ENCODE data around the gene DNAI4.
"Not testable (repeated sequence)": the region's sequence is repeated elsewhere in the genome, so short reads cannot be mapped to it uniquely, and the experiment has no call there.

DNAI4 gene, protein sequence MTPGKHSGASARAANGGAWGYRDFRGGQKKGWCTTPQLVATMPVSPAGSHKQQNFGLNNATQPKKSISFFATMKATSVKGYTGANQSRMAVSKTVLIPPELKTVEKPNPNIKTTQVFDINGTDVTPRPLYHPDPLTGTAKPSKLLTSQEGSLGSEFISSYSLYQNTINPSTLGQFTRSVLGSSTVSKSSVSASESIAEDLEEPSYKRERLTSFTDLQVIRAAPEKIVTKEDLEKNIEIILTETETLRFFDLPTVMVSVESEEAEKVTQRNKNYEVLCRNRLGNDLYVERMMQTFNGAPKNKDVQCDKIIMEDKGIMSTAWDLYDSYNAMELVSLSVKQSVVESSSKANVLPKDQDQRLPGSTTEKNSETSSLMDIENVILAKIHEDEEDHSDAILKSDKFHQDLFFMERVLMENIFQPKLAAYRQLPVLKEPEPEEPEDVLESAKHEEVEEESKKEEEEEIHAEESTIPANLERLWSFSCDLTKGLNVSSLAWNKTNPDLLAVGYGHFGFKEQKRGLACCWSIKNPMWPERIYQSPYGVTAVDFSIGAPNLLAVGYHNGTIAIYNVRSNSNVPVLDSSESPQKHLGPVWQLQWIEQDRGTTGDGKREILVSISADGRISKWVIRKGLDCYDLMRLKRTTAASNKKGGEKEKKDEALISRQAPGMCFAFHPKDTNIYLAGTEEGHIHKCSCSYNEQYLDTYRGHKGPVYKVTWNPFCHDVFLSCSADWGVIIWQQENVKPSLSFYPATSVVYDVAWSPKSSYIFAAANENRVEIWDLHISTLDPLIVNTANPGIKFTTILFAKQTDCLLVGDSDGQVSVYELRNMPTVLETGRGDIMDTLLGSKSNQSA

DNA sequence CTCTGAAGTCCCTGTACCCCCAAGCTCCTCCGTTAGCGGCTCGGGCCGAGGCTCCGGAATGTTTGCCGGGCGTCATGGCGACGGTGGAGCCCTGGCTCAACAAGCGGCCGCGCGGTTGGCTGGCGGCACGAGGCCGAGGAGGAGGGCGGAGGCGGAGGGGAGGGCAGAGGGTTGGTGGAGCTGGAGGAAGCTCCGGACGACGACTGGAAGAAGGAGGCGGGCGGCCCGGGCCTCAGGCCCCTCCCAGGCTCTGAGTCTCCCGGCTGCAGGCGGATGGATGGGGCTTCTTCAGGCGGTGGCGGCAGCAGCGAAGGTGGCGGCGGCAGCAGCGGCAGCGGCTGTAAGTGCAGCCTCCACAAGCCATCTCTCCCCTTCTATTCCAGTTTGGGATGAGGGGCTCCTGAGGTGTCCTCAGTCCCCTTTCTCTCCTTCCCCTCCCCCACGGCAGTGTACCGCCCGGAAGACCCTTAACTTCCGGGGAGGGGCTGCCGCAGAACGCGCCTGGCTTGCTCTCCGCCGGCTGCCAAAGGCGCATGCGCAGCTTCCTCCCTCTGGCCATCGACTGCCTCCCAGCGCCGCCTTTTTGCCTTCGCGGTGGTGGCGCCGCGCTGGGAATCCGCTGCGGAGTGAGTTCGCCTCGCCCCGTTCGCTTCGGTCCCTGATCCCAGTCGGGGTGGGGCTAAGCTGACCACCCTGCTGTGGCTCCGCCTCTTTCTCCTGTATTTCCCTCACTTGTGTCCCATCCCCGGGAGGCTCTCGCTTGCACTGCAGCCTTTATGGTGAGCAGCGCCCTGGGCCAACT is at the start of gene DNAI4, which contains the start of gene MIER1:
Gene DNAI4, minus strand, starts transcription at position 101 of the 802 bp plus-strand sequence. Its CDS starts 25 bp downstream, at position 76.
Gene MIER1, plus strand, starts transcription at position 235 of the 802 bp plus-strand sequence. Its CDS starts 39 bp downstream, at position 274.
- DNase-seq, result peak; percentile 98

DNA sequence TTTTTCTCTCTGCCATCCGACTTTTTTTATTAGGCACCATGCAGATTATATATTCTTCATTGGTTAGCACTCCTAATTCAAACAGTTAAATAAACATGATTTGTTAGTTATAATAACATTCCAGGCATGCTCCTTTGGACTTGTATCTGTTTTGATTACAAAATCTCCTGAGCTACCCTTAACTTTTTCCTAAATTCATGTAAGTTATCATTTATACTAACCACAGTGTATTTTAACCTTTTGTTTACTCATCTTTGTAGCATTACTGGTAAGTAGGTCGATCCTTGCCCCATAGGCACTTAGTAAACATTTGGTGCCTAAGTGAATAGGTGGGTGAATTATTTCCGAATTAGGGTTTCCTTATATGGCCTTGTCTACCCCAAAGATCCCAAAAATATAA is 43.9 kb upstream of the DNAI4 start:
- DNase-seq, result no peak

DNA sequence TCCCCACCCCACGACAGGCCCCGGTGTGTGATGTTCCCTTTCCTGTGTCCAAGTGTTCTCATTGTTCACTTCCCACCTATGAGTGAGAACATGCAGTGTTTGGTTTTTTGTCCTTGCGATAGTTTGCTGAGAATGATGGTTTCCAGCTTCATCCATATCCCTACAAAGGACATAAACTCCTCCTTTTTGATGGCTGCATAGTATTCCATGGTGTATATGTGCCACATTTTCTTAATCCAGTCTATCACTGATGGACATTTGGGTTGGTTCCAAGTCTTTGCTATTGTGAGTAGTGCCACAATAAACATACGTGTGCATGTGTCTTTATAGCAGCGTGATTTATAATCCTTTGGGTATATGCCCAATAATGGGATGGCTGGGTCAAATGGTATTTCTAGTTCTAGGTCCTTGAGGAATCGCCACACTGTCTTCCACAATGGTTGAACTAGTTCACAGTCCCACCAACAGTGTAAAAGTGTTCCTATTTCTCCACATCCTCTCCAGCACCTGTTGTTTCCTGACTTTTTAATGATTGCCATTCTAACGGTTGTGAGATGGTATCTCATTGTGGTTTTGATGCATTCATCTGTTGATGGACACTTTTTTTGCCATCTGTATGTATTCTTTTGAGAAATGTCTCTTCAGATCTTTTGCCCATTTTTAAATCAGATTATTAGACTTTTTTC is 41.7 kb upstream of the DNAI4 start:
- DNase-seq, result not testable (repeated sequence)

DNA sequence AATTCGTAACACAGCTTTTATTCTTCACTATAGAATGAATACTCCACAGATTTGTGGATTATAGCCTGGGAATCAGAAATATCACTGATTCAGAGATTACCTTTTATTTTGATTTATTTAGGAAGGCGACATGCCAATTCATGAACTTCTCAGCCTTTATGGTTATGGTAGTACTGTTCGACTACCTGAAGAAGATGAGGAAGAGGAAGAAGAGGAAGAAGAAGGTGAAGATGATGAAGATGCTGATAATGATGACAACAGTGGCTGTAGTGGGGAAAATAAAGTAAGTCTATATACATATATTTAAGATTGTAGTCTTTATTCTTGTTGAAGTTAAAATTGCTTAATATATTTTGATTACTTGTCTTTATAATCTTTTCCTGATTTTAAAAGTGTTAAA is 33.3 kb upstream of the DNAI4 start:
- DNase-seq, result no peak

DNA sequence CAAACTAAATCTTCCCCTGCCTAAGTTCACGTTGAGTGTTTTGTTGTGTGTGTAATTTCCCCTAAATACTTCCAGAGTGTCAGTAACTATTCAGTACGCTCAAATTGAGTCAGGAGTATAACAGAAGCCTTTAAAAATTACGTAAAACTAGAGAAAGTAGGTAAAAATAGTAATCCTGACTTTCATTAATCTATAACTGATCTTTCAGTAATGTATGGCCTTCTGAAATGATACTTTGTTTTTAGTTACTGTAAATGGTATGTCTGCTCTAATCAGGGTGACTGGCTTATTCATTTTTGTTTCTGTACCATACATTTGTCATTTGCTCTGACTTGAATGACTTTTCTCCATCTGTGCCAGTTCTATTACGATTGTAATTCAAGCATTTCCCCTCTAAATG is 29.6 kb upstream of the DNAI4 start:
- no peak for DNase-seq

DNA sequence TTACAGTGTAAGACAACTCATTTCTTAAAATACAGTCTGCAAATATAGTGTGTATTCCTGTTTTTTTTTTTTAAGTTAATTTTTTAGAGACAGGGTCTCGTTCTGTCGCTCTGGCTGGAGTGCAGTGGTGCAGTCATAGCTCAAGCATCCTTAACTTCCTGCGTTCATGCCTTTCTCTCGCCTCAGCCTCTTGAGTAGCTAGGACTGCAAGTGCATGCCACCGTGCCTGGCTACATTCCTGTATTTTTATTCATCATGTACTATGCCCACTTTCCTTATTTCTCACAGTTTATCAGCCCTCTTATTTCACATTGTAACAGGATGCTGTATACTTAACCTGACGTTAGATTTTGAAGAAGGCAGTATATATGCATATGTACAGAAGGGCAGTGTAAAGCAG is 26.9 kb upstream of the DNAI4 start:
- no peak for DNase-seq

DNA sequence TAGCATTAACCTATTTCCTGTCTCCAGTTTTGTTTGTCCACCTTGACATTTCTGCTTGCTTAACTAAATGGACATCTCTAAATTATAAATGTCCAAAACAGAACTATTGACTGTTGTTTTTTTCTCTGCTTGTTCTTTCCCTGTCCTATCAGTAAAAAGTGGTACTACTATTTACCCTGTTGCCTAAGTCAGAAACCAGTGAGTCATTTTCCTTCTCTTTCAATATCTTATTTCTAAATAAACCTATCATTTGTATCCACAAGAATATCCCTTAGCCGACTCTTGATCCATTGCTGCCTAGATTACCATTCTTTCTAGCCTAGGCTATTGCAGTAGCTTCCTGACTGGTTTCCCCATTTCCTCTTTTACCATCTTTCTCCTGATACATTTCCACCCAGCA is 22.6 kb upstream of the DNAI4 start:
- DNase-seq, result no peak

DNA sequence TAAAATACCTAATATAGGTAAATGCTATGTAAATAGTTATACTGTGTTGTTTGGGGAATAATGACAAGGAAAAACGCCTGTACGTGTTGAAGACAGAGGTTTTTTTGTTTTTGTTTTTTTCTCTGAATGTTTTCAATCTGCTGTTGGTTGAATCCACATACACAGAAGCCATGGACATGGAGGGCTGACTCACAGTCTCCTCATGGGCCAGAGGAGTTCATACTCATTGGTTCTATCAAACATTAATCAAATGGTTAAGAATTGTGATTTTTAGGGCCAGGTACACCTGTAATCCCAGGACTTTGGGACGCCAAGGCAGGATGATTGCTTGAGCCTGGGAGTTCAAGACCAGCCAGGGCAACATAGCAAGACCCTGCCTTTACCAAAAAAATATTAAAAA is 20.7 kb upstream of the DNAI4 start:
- no peak for DNase-seq

DNA sequence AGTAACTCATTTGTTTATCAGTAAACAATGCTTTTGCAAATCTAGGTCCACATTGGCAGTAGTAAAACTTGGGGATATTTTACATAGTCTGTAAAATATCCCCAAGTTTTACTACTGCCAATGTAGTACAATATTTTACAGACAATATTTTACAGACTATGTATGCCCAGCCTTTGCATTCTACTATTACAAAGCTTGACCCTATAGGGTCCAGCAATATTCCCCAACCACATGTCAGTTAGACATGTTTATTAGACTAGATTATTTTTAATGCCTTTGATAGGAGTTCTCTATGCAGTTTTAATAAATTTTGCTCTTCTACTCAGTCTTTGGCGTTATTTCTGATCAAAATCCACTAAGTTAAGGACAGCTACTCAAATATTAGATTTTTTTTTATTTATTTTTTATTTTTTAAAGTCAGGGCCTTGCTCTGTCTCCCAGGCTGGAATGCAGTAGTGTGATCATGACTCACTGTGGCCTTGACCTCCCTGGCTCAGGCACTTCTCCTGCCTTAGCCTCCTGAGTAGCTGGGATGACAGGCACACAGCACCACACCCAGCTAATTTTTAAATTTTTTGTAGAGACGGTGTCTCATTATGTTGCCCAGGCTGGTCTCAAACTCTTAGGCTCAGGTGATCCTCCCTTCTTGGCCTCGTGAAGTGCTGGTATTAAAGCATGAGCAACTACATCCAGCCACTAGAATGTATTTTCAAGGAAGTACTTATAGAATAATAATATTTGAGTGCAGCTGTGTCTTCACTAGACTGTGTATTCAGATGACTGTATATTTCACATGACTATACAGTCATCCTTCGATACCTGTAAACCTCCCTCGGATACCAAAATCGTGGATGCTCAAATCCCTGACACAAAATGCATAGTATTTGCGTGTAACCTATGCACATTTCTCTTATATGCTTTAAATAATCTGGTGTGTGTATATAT is 19.9 kb upstream of the DNAI4 start:
- no peak for DNase-seq

DNA sequence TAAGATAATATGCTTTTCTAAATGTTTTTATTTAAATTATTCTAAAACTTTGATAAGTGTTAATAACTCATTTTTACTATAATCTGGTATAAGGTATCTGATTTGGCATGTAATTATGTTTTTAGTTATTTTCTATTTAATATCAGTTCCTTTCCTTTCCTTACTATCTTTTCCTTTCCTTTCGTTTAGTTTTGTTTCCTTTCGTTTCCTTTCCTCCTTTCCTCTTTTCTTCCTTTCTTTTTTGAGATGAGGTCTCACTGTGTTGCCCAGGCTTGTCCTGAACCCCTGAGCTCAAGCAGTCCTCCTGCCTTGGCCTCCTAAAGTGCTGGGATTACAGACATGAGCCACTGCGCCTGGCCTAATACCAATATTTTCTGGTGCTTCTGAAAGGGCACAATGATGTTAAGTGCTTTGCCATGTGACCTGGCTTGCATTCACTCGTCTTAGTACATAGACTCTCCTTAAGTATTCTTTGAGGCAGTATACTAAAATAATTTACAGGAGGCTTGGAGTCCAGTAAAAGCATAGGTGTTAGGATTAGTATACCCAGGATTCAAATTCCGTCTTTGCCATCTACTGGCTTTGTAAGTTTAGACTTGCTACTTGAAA is 18.8 kb upstream of the DNAI4 start:
- DNase-seq, result no peak

DNA sequence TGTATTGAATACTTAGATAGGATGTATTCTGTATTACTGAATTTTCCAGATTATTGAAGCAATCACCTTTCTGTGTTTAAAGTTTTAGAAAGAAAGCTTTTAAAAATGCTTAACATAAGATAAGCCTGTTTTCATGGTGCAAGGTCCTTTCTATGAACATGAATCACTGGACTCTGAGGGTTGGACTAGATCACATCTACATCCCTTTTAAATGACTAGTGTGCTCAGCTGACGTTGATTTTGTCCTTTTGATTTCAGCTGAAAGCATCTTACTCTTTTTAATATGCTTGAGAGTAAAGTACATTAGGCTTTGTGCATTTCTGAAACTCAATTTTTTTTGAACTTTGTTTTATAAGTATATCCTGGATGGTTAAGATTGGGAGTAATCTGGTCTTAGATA is 16.3 kb upstream of the DNAI4 start:
- DNase-seq, result no peak

DNA sequence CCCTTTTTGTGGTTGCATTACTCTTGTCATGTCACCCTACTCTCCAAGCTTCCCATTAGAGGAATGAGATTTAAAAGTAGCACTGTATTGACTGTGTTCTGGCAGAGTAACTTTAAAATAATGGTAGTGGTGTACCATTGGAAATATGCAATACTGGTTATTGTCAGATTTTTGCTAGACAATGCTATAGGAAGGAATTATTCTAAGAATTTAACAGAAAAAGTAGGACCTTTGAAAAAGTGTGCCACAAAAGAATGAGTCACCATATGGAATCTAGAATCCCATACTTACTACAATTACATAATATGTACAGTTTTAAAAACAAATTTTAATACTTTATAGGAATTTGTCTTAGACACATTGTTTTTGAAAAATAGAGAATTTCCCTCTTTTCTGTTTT is 14.0 kb upstream of the DNAI4 start:
- no peak for DNase-seq

DNA sequence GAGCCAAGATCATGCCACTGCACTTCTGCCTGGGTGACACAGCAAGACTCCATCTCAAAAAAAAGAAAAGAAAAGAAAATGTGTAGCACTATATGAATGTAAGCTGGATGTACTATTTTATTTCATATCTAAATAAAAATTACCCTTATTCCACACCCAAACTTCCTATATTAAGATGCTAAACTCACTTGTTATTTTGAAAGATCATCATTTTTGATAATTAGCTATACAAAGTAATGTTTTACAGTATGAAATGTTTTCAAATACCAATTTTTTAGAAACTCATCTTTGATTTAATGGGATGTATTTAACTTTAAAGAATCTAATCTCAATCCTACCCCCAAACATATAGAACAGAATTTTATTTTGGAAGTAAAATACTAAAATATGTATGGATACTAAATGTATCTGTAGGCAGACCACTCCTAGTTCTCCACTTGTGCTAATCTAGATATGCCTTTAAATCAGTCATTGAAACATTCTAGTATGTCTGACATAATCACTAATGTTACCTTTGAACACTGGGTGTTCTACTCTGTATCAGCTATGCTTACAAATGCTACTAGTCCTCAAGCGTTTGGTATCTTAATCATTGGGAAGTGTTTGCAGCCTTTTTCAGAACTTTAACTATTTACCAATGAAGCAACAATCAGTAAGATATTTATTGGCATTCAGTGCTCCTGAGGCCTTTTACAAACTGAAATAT is 13.0 kb upstream of the DNAI4 start:
- DNase-seq, result no peak

DNA sequence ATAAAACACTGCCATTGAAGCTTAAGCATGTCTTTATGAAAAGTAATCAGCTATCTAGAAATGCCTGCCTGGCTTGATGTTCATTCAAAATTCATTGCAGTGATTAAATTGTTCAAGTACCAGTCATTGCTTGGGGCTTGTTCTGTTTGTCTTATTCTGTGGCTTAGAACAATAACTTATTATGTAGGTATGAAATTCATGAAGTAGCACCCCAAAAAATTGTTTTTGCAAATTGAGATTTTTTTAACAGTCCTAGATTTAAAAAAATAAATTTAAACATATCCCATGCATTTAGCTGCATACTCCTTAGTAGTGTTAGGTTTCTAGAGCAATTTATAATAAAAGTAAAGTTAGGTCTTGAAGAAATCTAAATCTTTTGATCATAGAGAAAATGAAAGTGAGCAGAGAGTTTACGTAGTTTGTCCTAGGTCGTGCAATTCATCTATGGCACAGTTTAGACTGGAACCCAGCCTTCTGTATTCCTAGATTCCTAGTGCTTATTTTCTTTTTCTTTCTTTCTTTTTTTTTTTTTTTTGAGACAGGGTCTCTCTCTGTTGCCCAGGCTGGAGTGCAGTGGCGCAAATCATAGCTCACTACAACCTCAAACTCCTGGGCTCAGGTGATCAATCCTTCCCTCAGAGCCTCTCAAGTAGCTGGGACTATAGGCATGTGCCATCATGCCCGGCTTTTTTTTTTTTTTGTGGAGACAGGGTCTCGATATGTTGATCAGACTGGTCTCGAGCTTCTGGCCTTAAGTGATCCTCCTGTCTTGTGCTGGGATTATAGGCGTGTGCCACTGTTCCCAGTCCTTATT is 9.4 kb upstream of the DNAI4 start:
- peak; percentile 26 for DNase-seq

DNA sequence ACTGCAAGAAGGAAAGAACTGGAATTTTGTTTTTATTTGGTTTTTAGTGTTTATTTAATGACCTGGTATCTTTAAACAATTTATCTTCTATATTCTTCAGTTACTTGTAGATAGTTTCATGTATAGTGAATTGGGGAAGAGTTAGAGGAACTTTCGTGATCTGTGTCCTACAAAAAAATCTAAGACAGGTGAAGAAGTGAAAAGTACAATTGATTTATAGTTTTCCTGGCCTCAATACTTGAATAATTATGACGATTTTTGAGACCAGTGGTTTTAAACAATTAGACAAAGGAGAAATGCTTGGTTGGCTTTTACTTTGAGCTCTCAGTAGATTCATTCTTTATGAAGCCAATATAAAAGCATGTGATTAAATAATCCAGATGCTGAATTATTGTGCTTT is 7.6 kb upstream of the DNAI4 start:
- DNase-seq, result no peak

DNA sequence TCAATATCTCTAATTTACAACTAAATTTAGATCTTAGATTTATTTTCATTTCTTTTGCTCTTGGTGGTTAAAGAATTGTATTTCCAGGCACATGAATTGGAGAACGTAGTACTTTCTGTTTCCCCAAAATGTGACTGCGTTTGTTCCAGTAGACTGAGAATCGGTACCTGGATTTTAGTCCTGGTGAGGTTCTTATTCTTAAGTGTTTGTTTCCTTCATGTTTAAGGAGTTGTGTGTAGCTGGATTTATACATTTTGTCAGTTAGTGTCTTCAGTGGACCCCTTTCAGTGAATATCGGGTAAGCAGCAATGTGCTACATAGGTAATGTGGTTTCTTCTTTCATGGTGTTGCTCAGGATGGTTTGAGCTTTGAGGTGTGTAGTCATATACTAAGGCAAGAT is 6.9 kb upstream of the DNAI4 start:
- DNase-seq, result peak; percentile 44

DNA sequence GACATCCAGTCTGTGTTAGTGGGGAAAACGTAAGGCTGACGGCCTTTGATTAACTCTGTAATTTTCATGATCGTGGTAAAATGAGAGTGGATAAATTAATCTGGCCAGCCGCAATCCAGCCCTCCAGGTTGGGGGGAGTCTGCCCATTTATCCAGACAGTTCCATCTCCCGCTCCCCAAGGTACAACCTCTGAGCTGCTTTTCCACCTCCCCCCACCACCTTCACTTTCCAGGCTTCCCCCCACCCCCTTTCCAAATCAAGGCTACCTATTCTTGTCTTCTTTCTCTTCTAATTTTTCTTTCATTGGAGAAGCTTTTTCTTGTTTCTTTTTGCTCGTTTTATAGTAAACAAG is 6.1 kb upstream of the DNAI4 start:
- DNase-seq, result no peak

DNA sequence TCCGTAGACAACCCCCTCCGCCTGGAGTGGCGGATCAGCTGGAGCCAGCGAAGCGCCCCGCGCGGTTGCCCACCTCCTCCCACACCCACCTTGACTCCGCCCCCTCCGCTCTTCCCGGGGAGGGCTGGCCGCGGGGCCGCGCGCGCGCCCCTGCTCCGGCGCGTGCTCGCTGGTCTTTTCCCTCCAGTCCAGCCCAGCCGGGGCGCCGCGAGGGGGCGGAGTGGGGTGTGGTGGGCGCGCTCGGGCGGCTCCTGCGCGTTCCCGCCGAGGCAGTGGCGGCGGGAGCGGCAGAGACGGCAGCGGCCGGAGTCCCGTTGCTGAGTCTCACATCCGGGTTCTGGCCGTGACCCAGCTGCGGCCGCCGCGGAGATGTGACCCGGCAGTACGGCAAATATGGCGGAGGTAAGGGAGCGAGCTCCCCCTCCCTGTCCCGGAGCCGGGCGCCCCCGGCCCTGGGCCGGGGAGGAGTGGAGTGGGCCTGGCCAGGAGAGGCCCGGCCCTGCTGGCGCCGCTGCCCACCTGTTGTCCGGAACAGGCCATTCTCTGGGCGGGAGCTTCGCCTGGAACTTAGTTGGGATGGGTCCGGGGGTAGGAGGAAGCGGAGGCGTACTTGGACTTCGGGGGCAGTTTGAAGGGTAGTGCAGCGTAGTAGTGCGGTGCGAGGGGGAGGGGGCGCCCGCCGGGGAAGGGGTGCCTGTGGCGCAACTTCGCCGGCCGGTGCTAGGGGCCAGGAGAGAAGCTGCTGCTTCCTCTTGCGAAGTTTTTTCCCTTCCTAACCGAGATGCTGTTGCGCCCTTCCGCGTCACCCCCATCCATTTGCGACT is 5.6 kb upstream of the DNAI4 start:
- DNase-seq, result peak; percentile 96

DNA sequence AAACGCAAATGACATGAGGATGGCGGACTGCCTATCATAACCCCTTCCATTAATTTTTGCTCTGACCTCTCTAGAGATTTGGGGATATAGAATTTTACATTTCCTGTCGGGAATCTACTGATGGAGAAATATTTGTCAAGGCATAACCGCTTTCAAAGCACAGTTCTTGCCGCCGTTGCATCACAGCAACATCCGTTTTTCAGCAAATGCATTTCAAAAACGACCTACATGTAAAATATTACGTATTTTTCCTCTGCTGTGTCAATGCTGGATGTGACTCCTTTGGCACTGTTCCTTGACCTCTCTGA is 5.0 kb upstream of the DNAI4 start:
- no peak for DNase-seq
